Neural progenitor cell (in vitro differentiated cells): ENCODE results near the gene SPOCD1. TPM values are rescaled to one million over a fixed set of nuclear protein-coding genes. Genes with fewer than 3 reads are reported as not detected.

Experiments
- DNase-seq: peaks from one replicate; pipeline ENCODE4 v3.0.0-alpha.2; 2016; ENCODE audit warnings: low spot score
- H2AFZ ChIP-seq: fragments of 200-600 bp; sonication (generic); replicated peaks from 2 replicates; pipeline ENCODE4 v1.6.1; 2016; ENCODE audit warnings: antibody characterized with exemption
- H3F3A ChIP-seq: fragments of 200-600 bp; sonication (generic); 2 replicates; pipeline ENCODE4 v1.6.1; 2016; ENCODE audit warnings: antibody characterized with exemption, low read depth
- H3K27ac ChIP-seq: fragments of 200-600 bp; sonication (generic); 2 replicates; pipeline ENCODE4 v1.5.1; 2016; ENCODE audit warnings: mild to moderate bottlenecking
- H3K27me3 ChIP-seq: fragments of 200-600 bp; sonication (generic); 2 replicates; pipeline ENCODE4 v1.6.1; 2016; ENCODE audit warnings: mild to moderate bottlenecking, moderate library complexity
- H3K36me3 ChIP-seq: fragments of 200-600 bp; sonication (generic); 2 replicates; pipeline ENCODE4 v1.5.1; 2016
- H3K4me1 ChIP-seq: fragments of 200-600 bp; sonication (generic); 2 replicates; pipeline ENCODE4 v1.6.1; 2016; ENCODE audit warnings: mixed run types
- H3K4me2 ChIP-seq: fragments of 200-600 bp; sonication (generic); 2 replicates; pipeline ENCODE4 v1.6.1; 2016
- H3K4me3 ChIP-seq: fragments of 200-600 bp; sonication (generic); 2 replicates; pipeline ENCODE4 v1.5.1; 2016
- H3K79me2 ChIP-seq: fragments of 200-600 bp; sonication (generic); 2 replicates; pipeline ENCODE4 v1.6.1; 2016; ENCODE audit warnings: low read depth
- H3K9ac ChIP-seq: fragments of 200-600 bp; sonication (generic); 2 replicates; pipeline ENCODE4 v1.6.1; 2016
- H3K9me3 ChIP-seq: fragments of 200-600 bp; sonication (generic); 2 replicates; pipeline ENCODE4 v1.5.1; 2016; ENCODE audit warnings: low read depth
- H4K20me1 ChIP-seq: fragments of 200-600 bp; sonication (generic); 2 replicates; pipeline ENCODE4 v1.6.1; 2016; ENCODE audit warnings: low read depth
- H3K27ac Mint-ChIP-seq: 3 replicates; pipeline ENCODE4 v1.8.0; 2021; ENCODE audit warnings: mixed read lengths
- H3K27me3 Mint-ChIP-seq: 2 replicates; pipeline ENCODE4 v1.8.0; 2022; ENCODE audit warnings: low read depth, mild to moderate bottlenecking, inconsistent platforms, moderate library complexity, mixed read lengths; ENCODE audit not compliant: insufficient read depth
- H3K36me3 Mint-ChIP-seq: 3 replicates; pipeline ENCODE4 v1.8.0; 2021; ENCODE audit warnings: mixed read lengths
- H3K4me1 Mint-ChIP-seq: 3 replicates; pipeline ENCODE4 v1.8.0; 2021; ENCODE audit warnings: mixed read lengths
- H3K4me3 Mint-ChIP-seq: 3 replicates; pipeline ENCODE4 v1.8.0; 2021; ENCODE audit warnings: mild to moderate bottlenecking, moderate library complexity, mixed read lengths
- H3K9me3 Mint-ChIP-seq: 3 replicates; pipeline ENCODE4 v1.8.0; 2020; ENCODE audit warnings: mixed read lengths
- EZH2 ChIP-seq: fragments of 200-600 bp; sonication (generic); IDR thresholded peaks from 2 replicates; pipeline ENCODE4 v1.6.1; 2017; ENCODE audit warnings: antibody characterized with exemption, mild to moderate bottlenecking, moderate library complexity
- EZH2phosphoT487 ChIP-seq: fragments of 200-600 bp; sonication (generic); IDR thresholded peaks from 2 replicates; pipeline ENCODE4 v1.6.1; 2017; ENCODE audit warnings: antibody characterized with exemption
- total RNA-seq: library from RNA; depleted of rRNA; stranded (reverse); fragments of >200 nt; gene quantifications from 2 replicates; pipeline ENCODE4 v1.2.3, GENCODE V29; 2015; ENCODE audit warnings: low replicate concordance
- TF ChIP-seq, protein P1 (sequence below): fragments of 200-600 bp; sonication (generic); IDR thresholded peaks from 2 replicates; pipeline ENCODE4 v1.5.1; 2017; ENCODE audit warnings: antibody characterized with exemption, mild to moderate bottlenecking

Gene SPOCD1
- total RNA-seq, 1 donor from 2014 or later: 1.4 TPM

DNA sequence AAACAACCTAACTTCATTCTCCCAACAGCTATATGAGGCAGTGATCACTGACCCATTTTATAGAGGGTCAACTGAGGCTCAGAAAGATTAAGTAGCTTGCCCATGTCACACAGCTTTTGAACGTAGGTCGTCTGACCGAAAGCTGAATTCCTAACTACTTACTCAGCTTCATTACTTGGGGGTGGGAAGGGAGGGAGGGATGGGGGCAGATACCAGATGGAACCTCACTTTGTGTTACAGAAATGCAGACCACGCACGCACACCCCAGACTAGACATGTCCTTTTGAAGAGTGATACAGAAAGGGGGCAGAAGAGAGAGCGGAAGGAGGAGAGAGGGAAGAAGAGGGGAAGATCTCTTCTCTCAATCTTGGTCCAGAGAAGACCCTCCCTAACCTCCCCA is 53.9 kb downstream of the SPOCD1 start:
- no peak overlapping the region for H3K27ac ChIP-seq
- H3K4me1 ChIP-seq: peaks cover 47% of the 10 kb centered on the region
- H2AFZ ChIP-seq: no peak overlapping the region

DNA sequence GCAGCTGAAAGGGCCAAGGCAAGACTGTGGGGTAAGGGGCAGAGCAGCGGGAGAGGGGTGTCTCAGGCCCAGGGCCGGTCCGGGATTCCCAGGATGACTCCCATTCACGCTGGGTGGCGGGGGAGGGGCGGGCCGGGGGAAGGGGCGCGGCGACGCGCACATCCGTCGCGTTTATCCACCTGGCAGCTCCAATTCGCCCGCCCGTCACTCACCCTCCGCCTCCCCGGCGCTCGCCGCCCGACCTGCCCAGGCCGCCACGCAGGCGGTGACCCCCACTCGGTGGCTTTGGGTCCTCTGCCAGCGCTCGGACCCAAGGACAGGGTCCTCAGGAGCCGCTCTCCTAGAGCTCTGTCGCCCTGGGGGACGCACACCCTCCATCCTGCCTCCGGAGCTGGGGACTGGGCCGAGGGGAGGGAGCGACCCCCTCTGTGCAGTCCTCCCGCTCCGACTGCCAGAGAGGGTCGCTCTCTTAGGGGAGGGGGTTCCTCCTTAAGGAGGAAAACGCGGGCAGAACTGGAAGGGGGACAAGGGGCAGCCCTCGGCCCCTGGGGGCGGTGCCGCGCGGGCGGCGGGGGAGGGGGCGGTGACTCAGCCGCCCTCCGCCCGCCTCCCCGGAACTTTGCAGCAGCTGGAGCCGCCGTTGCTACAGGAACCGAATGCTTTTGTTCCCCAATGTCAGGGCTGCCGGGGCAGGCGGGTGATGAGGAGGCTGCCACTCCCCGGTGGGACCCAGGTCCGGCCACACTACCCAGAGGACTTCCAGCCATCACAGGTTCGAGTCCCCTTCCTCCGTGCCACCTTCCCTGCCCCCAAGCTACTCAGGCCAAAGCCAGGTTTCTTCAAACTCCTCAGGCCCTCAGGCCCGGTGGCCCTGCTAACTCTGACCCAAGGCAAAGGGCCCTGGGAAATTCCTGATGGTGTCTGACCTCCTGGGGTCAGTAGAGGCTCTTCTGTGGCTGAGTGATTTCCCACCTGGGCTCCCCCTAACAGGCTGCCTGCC is 55.1 kb downstream of the SPOCD1 start:
- H3K27me3 ChIP-seq: peaks cover 31% of the 10 kb centered on the region

More for the DNA sequence above, 53.9 kb downstream of the SPOCD1 start:
- Histone ChIP-seq H4K20me1 (peaks cover 23% of the 10 kb centered on the region), H3F3A (peaks cover 56% of the 10 kb centered on the region), H3K79me2 (peaks cover 4% of the 10 kb centered on the region), H3K36me3 (no peaks in the 10 kb centered on the region), H3K4me2 (peak overlapping the region; percentile 83), H3K9ac (no peak overlapping the region), H3K27me3 (peaks cover 31% of the 10 kb centered on the region), H3K9me3 (no peaks in the 10 kb centered on the region), H3K4me3 (no peak overlapping the region)
- peaks cover 14% of the 10 kb centered on the region for H3K27me3 Mint-ChIP-seq
- TF ChIP-seq EZH2phosphoT487 (no peak), EZH2 (no peak)
- TF ChIP-seq, protein P1, sequence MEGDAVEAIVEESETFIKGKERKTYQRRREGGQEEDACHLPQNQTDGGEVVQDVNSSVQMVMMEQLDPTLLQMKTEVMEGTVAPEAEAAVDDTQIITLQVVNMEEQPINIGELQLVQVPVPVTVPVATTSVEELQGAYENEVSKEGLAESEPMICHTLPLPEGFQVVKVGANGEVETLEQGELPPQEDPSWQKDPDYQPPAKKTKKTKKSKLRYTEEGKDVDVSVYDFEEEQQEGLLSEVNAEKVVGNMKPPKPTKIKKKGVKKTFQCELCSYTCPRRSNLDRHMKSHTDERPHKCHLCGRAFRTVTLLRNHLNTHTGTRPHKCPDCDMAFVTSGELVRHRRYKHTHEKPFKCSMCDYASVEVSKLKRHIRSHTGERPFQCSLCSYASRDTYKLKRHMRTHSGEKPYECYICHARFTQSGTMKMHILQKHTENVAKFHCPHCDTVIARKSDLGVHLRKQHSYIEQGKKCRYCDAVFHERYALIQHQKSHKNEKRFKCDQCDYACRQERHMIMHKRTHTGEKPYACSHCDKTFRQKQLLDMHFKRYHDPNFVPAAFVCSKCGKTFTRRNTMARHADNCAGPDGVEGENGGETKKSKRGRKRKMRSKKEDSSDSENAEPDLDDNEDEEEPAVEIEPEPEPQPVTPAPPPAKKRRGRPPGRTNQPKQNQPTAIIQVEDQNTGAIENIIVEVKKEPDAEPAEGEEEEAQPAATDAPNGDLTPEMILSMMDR: no peak
- H3K36me3 Mint-ChIP-seq: no peaks in the 10 kb centered on the region
- H3K27ac Mint-ChIP-seq: no peak overlapping the region
- H3K4me3 Mint-ChIP-seq: peak overlapping the region; percentile 81
- no peak for DNase-seq
- H3K4me1 Mint-ChIP-seq: peaks cover 66% of the 10 kb centered on the region
- no peaks in the 10 kb centered on the region for H3K9me3 Mint-ChIP-seq

DNA sequence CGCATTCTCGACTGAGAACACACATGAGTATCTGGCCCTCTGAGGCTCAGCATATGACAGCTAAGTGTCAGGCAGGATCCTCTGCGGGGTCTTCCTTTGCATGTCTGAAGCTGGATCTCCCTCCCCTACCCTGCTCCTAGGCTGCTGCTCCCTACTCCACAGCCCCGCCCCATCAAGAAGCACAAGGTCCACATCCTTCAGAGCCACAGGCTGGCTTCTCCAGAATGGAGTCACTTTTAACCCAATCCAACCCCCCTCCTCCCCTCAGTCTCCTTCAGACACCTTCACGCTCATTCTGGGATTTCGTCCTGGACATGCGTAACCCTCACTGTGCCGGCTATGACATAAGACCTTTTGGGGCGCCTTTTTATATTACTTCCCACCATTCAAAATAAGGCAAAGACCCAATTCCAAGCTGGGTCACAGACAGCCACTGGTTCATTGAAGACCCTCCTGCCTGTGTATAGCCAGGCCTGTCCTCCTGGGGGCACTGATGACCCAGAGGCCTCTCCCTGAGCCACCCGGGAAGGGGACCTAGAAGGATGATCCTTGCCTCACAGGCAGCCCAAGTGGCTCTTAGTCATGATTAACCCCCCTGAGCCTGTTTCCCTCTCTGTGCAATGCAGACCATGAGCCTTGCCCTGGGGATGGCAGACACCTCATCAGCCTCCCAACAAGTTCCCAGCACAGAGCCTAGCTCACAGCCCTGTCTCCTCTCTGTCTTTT is 56.4 kb downstream of the SPOCD1 start:
- Mint-ChIP-seq H3K9me3 (no peaks in the 10 kb centered on the region), H3K4me1 (peaks cover 48% of the 10 kb centered on the region), H3K27me3 (peaks cover 9% of the 10 kb centered on the region), H3K36me3 (no peaks in the 10 kb centered on the region), H3K27ac (peak overlapping the region; percentile 94), H3K4me3 (peak overlapping the region; percentile 81)
- H3F3A ChIP-seq: peaks cover 38% of the 10 kb centered on the region
- no peak overlapping the region for H2AFZ ChIP-seq
- H3K27me3 ChIP-seq: peaks cover 27% of the 10 kb centered on the region
- peak overlapping the region; percentile 98 for H3K4me2 ChIP-seq
- peak; percentile 61 for DNase-seq
- no peaks in the 10 kb centered on the region for H3K36me3 ChIP-seq
- peaks cover 4% of the 10 kb centered on the region for H3K79me2 ChIP-seq
- H3K9ac ChIP-seq: no peak overlapping the region
- H4K20me1 ChIP-seq: peaks cover 23% of the 10 kb centered on the region
- H3K4me3 ChIP-seq: no peak overlapping the region
- TF ChIP-seq EZH2 (no peak), EZH2phosphoT487 (no peak)
- TF ChIP-seq, protein P1: peak; percentile 26
- H3K4me1 ChIP-seq: peaks cover 25% of the 10 kb centered on the region
- H3K27ac ChIP-seq: no peak overlapping the region
- no peaks in the 10 kb centered on the region for H3K9me3 ChIP-seq

More for the DNA sequence above, 55.1 kb downstream of the SPOCD1 start:
- peak overlapping the region; percentile 81 for H3K4me3 Mint-ChIP-seq
- peaks cover 36% of the 10 kb centered on the region for H3K4me1 ChIP-seq
- H3K4me2 ChIP-seq: peak overlapping the region; percentile 98
- TF ChIP-seq EZH2: no peak
- TF ChIP-seq, protein P1: no peak
- TF ChIP-seq EZH2phosphoT487: no peak
- H3K27ac ChIP-seq: no peak overlapping the region
- no peaks in the 10 kb centered on the region for H3K9me3 ChIP-seq
- no peaks in the 10 kb centered on the region for H3K9me3 Mint-ChIP-seq
- H3F3A ChIP-seq: peaks cover 51% of the 10 kb centered on the region
- peak overlapping the region; percentile 92 for H2AFZ ChIP-seq
- peaks cover 4% of the 10 kb centered on the region for H3K79me2 ChIP-seq
- H3K4me3 ChIP-seq: peak overlapping the region; percentile 83
- H3K27ac Mint-ChIP-seq: peak overlapping the region; percentile 72
- no peaks in the 10 kb centered on the region for H3K36me3 Mint-ChIP-seq
- DNase-seq: peak; percentile 85
- H3K27me3 Mint-ChIP-seq: peaks cover 12% of the 10 kb centered on the region
- H3K9ac ChIP-seq: no peak overlapping the region
- no peaks in the 10 kb centered on the region for H3K36me3 ChIP-seq
- H3K4me1 Mint-ChIP-seq: peaks cover 58% of the 10 kb centered on the region
- H4K20me1 ChIP-seq: peaks cover 23% of the 10 kb centered on the region
